HG02981 (cell line): Measurements from ENCODE around the gene ANAPC15.
"Not testable (repeated sequence)": the region's sequence is repeated elsewhere in the genome, so short reads cannot be mapped to it uniquely, and the experiment has no call there.

Experiments
- ATAC-seq: cut with Tn5 transposase; IDR thresholded peaks from one replicate; pipeline ENCODE4 v1.9.1; 2021; ENCODE audit warnings: mild to moderate bottlenecking, moderate library complexity; ENCODE audit not compliant: unreplicated experiment

ANAPC15 gene

GRCh38 chr11:72112143-72112977 lies at the start of gene ANAPC15:
ANAPC15 (minus strand) TSS chr11:72112695; CDS start chr11:72111276, 1,419 bp downstream.
- peak; percentile 84 for ATAC-seq

GRCh38 chr11:72160319-72160718 lies 47.8 kb upstream of the ANAPC15 start:
- ATAC-seq, result no peak

GRCh38 chr11:72157131-72157530 lies 44.6 kb upstream of the ANAPC15 start:
- no peak for ATAC-seq

- no peak for ATAC-seq
Observed at GRCh38 chr11:72155751-72156150, 43.3 kb upstream of the ANAPC15 start.

GRCh38 chr11:72154816-72155215 lies 42.3 kb upstream of the ANAPC15 start:
- ATAC-seq, result no peak

GRCh38 chr11:72153874-72154273 lies 41.4 kb upstream of the ANAPC15 start:
- ATAC-seq, result not testable (repeated sequence)

GRCh38 chr11:72150882-72151281 lies 38.4 kb upstream of the ANAPC15 start:
- no peak for ATAC-seq

- ATAC-seq, result no peak
Observed at GRCh38 chr11:72146625-72147024, 34.1 kb upstream of the ANAPC15 start.

- no peak for ATAC-seq
Observed at GRCh38 chr11:72144807-72145565, 32.5 kb upstream of the ANAPC15 start.

- ATAC-seq, result not testable (repeated sequence)
Observed at GRCh38 chr11:72142543-72142942, 30.0 kb upstream of the ANAPC15 start.

- not testable (repeated sequence) for ATAC-seq
Observed at GRCh38 chr11:72142086-72142485, 29.6 kb upstream of the ANAPC15 start.

- ATAC-seq, result no peak
Observed at GRCh38 chr11:72141066-72141465, 28.6 kb upstream of the ANAPC15 start.

- ATAC-seq, result no peak
Observed at GRCh38 chr11:72140661-72141060, 28.2 kb upstream of the ANAPC15 start.

- ATAC-seq, result no peak
Observed at GRCh38 chr11:72139500-72139899, 27.0 kb upstream of the ANAPC15 start.

- no peak for ATAC-seq
Observed at GRCh38 chr11:72138821-72139390, 26.4 kb upstream of the ANAPC15 start.

GRCh38 chr11:72136684-72137262 lies 24.3 kb upstream of the ANAPC15 start:
- no peak for ATAC-seq

GRCh38 chr11:72135891-72136683 lies 23.6 kb upstream of the ANAPC15 start:
- no peak for ATAC-seq

GRCh38 chr11:72135473-72135872 lies 23.0 kb upstream of the ANAPC15 start, which contains the start of gene FOLR3:
FOLR3 (plus strand) TSS chr11:72135725; CDS start chr11:72135953, 228 bp downstream.
- ATAC-seq, result not testable (repeated sequence)

- ATAC-seq, result no peak
Observed at GRCh38 chr11:72132646-72133045, 20.2 kb upstream of the ANAPC15 start.

- no peak for ATAC-seq
Observed at GRCh38 chr11:72129381-72129780, 16.9 kb upstream of the ANAPC15 start.
